CD4-positive, alpha-beta T cell treated with Interleukin-21 for 1 hour (primary cell): ENCODE measurements around the gene MRPS35.

Source experiments
- DNase-seq: peaks from one replicate; pipeline ENCODE4 v3.0.0-alpha.2; 2020

The MRPS35 gene

DNA sequence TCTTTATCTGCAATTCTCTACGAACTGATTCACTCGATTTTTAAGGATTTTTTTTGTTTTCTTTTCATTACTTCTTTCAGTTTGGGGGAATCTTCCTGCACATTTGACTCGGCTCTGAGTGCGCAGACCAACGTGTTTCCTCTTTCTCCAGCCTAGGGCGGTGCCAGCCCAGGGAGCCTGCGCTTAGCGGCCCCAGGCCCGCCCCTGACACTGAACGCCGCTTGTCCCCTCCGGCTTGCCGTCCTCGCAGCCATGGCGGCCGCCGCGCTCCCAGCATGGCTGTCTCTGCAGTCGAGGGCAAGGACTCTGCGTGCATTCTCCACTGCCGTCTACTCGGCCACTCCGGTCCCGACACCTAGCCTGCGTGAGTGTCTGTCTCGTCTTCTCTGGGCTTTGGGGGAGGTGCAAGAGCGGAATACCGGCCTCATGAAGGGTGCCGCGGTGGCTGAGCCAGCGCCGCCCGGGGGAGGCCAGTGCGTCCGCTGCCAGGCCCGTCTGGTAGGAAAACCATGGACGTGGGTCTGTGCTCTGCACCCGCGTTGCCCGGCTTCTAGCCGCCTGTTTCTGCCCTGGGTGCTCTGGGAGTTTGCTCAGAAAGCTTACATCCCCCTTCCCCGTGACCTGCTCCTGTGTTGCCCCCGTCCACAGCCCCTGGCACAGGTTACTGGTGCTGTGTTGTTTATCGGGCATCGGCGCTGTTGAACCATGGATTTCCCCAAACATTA, at the start of gene MRPS35:
TSS of gene MRPS35 (plus strand) at position 241 of the 725 bp plus-strand sequence. CDS start at position 253, 12 bp downstream.
- peak; percentile 92 for DNase-seq

DNA sequence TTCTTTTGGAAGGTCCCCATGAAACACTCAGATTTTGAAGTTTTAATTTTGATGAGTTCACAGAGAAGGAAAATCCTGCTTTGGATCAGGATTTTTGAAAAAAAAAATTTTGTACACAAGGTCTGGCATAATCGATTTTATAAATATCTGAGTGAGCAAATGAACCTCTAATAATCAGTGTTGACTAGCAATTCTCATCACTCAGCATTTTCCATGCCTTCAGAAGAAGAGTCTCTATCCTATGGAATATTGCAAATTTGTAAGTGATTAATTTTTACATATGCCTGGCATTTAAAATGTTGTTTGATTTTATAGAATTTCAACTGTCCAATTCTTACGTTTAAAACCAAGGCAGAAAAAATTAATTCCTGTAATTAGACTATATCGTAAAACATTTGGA, 44.9 kb upstream of the MRPS35 start:
- DNase-seq = no peak

DNA sequence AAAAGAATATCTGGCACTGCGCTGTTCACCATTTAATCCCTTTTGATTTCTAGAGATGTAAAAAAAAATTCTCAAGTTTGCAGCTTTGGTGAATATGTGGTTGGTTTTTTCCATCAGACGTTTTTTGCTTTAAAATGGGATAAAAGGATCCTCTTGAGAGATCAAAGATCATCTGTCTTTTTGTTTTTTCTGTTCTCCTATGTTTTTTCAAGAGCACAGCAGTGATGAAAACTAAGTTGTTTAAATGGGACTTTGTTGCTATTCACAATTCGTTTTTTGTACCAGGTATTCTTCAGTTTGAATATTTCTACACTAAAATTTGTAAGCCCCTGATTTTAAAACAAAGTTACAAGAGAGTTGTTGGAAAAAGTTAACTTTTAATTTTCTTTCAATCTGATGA, 44.1 kb upstream of the MRPS35 start:
- no peak for DNase-seq

DNA sequence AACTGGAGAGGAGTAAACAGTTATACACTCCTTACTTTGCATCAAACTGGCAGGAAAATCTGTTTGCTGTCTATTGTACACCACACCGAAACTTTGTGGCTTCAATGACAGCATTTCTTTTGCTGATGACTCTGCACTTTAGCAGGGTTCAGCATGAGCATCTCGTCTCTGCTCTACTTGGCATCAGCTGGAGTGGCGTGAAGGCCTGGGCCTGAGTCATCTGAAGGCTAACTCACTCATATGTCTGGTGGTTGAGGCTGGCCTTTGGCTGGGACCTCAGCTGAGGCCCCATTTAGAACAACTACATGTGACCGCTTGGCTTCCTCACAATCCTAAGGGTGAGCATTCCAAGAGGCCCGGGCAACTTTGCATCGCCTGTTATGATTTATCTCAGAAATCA, 43.1 kb upstream of the MRPS35 start:
- no peak for DNase-seq

DNA sequence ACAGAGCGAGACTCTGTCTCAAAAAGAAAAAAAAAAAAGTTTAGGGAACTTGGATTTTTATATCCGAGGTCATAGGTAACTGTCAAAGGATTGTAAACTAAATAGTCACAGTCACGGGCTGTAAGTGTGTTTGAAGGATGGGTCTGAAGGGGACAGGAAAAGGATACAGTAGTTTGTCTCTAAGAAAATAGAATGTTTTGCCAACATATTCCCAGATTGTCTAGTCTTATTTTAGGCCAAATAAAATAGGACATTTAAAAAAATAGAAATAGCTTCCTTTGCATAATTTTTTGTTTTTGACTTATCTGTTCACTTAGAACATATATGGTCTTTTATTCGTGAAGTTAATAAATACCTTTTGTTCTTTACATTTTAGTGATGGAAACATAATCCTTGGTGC, 38.6 kb upstream of the MRPS35 start:
- DNase-seq = no peak

DNA sequence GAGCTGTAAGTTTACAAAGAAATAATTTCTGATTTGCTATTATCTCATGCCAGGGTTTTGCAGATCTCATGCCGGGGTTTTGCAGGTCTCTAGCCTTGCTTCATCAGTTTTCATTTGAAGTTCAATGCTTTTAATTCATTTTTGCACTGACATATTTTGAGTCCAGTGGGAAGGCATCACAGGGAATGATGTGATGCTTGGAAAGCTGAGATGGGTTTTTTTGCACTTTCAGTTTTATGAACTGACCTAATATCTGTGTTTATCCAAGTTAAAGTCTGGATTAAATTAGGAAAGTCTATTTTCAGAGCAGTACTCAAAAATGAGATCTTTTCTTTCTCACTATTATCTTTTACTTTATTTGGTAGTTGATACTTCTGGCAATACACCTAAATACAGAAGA, 38.0 kb upstream of the MRPS35 start:
- DNase-seq = no peak

DNA sequence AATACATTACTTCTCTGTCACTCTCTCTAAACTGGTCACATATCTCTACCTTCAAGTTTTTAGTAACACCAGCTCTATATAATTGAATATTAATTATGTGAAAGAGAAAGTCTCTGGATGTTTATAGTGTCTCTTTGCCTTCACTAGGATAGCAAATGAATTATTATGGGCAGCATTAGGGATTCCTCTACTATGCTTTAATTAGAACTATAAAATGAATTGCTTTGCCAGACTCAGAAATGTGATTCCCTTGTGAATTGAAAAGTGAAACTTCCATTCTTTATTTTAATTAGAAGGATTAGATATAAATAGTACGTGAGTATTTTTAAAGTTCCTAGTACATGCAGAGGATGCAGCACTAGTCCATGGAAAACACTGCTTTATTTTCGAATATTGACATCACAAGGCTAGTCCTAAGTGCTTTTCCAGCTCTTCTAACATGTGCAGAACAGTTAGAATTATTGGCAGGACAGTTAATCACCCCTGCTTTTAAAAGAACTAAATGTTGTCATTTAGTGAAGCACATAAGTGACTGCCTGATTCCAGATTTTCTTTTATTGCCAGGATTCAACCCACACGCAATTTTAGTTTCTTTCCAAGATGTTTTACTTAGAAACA, 37.4 kb upstream of the MRPS35 start:
- no peak for DNase-seq

DNA sequence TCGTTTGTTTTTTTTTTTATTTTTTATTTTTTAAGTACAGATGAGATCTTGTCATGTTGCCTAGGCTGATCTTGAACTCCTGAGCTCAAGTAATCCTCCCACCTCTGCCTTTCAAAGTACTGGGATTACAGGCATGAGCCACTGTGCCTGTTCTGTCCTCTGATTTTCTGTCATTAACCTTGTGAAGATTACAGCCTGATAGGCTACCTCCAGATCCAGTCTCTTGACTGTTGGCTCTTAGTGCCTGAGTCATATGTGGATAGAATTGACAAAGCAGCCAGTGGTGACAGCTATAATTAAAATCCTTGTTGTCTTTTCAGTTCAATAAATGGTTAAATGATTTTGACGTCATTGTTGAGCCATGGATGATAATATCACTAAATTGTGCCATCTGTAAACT, 35.6 kb upstream of the MRPS35 start:
- DNase-seq = no peak

DNA sequence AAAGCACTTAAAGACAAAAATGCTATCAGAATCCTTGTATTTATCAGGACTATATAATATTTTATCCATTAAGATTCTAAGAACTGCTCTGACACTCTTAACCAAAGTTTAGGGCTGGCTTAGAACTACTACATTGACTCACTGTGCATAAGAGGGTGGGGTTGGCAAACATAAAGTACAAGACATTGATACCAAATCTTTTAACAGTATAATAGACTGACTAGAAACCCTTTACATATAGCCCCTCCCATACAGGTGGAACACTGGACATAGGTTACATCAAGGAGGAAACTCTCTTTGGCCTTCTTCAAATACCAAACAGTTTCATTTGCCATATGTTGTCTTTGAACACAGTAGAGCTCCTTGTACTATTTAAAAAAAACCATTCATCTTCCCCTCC, 30.0 kb upstream of the MRPS35 start:
- DNase-seq = no peak

DNA sequence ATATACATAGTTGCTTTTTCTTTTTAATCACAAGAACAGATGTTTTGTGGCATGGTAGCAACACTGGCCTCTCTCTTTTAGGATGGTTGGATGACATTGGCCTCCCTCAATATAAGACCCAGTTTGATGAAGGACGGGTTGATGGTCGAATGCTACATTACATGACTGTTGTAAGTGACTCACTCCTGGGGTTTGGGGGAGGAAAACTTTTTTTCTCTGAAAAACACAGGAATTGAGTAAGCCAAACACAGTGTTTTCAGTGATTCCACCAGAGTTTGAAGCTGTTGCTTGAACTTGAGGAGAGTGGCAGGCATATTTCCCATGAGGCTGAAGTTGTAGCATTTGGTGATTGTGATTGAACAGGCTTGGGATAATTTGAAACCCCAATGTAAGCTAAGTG, 28.1 kb upstream of the MRPS35 start:
- DNase-seq = no peak

DNA sequence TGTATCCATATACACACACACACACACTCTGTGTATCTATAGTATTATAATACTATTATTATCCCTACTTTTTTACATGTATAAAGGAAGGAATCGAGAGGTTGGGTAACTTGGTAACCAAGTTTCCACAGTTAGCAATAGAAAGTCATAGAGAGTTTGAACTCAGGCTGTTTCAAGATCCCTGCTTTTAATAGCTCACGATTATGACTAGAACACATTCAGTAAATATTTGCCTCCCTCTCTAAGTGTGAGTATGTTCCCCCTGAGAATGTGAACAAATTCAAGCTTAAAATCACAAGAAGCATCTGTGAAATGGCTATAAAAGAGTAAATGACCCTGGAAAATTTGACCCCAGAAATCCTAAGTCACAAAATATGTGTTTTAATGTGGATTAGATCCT, 25.4 kb upstream of the MRPS35 start:
- no peak for DNase-seq

DNA sequence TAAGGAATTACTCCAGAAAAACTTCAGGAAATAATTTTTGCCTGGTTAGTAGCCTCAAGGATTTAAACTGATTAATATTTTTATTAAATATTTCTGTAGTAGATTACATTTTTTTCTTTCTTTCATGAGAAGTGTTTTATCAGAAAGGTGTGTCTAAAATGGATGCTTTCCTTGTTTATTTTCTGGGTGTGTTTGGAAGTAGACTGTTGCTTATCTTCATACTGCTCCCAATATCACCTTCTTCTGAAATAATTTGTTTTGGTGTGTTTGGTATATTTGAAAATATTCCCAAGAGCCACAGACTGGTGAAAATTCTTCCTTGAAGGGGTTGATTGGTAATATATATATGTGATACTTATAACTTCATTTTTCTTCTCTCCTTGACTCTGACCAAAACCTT, 24.5 kb upstream of the MRPS35 start:
- no peak for DNase-seq

DNA sequence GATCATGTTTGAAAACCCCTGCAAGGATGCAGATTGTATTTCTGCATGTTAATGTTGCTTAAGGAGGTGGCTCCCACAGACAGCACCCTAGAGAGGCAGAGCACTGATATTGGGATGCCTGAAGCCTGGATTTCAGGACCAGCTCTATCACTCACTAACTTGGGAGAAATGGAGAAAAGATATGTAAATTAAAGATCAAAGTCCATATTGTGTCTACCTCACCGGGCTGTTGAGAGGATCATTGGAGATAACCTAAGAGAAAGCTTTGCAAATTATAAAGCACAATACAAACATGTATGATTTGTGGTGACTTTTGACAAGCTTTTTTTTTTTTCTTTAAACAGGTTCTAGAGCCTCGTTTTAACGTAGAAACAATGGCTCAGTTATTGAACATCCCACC, 22.0 kb upstream of the MRPS35 start:
- DNase-seq = no peak

DNA sequence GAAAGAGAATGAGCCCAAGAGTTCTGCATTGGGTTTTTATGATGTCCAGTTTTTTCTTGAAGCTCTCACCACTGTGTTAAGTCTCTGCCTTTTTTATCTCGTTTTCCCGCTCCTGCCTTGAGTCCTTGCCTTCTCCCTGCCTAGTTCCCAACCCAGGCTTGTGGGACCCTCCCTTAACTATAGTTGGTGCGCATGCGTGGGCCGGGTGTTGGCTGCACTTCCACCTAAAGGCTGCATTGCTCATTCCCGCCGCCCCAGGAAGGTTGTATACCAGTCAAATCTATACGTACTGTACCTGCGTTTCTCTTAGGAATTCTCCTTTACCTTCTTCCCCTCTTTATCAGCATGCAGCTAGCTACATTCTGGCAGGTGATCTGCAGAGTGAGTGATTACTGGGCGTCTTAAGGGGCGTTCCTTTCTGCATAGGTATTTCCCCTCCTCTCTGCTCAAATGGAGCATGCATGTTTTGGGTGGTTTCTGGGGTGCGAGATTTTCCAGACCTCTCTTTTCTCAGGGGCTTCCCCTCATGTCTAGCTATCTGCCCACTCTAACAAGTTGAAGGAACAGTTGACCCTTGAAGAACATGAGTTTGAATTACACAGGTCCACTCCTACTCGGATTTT, 21.0 kb upstream of the MRPS35 start:
- DNase-seq = no peak

DNA sequence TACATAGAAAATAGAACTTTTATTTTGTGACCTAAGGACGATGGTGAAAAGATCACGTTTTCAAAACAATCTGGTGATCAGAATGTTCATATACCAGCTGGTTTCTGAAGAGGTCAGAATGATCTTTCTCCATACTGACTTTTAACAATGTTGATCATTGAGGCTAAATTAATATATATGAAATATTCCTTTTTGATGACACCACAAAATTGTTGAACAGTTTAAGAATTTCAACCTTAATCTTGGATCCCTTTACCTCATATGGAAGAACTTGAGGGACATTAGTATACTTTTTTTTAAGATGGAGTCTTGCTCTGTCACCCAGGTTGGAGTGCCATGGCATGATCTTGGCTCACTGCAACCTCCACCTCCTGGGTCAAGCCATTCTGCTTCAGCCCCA, 17.2 kb upstream of the MRPS35 start:
- no peak for DNase-seq

DNA sequence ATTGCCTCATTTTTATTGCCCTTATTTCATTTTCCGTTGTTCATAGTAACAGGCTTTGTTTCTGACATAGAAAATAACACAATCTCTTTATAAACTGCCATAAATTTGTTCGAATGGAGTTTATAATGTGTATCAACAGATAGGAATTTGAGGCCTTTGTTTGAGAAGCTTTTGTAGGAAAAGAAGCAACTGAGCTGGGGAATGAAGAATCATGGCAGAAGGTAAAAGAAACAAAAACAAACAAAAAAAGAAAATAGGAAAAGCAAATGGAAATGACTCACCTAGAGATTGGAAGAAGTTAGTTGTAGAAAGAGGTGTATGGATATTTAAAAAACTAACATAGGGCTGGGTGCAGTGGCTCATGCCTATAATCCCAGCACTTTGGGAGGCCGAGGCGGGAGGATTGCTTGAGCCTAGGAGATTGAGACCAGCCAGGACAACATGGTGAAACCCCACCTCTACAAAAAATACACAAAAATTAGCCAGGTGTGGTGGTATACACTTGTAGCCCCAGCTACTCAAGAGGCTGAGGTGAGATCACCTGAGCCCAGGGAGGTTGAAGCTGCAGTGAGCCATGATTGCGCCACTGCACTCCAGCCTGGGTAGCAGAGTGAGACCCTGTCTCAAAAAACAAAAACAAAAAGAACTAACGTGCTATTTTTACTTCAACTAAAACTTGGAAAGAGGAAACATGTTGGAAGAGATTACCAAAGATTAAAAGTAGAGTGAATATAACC, 14.9 kb upstream of the MRPS35 start:
- no peak for DNase-seq

DNA sequence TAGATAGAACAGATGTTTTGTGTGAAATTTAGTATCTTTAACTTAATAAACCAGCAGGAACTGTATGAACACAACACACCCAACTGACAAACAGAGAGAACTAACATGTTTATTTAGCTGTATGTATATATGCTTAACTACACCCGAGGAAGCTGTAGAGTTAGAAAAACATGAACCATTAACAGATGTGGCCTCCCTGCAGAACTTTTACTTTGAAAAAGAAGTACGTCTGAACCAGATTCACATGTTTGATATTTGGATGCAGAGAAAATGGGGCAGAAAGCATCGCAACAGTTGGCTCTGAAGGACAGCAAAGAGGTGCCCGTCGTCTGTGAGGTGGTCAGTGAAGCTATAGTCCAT, 14.4 kb upstream of the MRPS35 start, which contains the start of gene REP15:
TSS of gene REP15 (plus strand) at position 155 of the 360 bp plus-strand sequence. CDS start at position 271, 116 bp downstream.
- DNase-seq = no peak

DNA sequence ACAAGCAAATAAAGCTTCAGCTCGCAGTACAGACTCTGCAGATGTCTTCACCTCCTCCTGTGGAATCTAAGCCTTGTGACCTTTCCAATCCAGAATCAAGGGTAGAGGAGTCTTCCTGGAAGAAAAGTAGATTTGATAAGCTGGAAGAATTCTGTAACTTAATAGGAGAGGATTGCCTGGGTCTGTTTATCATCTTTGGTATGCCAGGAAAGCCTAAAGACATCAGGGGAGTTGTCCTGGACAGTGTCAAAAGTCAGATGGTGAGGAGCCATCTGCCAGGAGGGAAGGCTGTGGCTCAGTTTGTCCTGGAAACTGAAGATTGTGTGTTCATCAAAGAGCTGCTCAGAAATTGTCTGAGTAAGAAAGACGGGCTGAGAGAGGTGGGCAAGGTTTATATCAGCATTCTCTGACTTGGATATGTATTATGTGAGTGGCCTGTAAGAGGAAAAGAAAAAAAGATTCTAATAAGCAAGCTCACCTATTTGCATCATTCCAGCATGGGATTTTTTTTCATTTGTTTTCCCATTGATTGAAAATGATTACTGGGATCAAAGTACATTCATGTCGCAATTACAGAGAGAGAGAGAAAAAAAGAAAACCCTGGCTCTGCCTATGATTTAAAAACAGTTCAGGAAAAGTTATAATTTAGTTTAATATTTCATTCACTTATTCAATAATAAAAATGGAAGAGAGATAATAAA, 13.6 kb upstream of the MRPS35 start:
- no peak for DNase-seq

DNA sequence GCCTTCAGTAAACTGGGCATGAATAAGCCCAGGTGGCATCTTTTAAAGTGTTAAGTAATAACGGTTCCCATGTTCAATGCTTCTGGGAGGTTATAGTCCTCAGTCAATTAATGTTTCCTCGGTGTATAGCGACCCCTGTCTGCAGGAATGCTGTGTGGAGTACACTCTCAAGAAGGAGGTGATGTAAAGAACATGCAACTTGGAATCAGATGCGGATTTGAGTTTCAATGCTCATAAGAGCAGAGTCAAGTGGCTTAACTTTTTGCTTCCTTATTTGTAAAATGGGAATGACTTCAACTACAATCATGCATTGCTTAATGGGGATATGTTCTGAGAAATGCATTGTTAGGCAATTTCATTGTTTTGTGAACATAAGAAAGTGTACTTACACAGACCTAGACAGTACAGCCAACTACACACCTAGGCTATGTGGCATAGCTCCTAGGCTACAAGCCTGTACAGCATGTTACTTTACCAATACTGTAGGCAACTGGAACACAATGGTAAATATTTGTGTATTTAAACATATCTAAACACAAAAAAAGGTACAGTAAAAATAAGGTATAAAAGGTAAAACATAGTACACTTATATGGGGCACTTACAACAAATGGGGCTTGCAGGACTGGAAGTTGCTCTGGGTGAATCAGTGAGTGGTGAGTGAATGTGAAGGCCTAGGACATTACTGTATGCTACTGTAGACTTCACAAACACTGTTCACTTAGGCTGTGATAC, 6.7 kb upstream of the MRPS35 start:
- DNase-seq = peak; percentile 73

DNA sequence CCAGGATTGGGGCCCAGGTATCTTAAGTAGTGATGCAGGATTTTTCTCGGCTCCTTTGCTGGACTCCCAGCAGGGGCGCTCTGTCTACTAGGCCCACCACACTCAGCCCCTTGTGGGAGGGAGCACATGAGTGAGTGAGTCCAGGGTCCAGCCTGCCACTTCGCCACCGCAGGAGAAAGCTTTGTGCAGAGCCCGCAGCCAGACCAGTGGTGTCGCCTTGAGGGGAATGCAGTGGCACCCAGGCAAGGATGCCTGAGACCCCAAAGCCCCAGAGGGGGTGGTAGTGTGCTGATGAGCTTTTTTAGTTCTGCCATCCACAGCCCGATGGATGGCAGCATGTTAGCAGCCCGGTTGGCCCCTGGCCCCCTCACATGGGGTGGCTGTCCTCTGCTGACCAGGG, 5.4 kb upstream of the MRPS35 start:
- no peak for DNase-seq

DNA sequence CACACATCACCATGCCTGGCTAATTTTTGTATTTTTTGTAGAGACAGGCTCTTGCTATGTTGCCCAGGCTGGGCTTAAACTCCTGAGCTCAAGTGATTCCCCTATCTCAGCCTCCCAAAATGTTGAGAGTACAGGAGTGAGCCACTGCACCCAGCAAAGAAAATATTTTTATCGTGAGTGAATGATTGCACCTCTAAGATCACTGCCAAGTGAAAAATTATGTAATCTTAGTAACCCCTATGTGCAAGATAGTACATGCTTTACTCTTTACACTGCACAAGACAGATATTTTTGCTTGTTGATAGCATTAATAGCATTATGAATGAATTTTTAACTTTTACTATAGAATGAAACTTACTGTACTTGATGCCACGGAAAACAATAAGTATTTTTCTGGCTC, 3.4 kb upstream of the MRPS35 start:
- no peak for DNase-seq

DNA sequence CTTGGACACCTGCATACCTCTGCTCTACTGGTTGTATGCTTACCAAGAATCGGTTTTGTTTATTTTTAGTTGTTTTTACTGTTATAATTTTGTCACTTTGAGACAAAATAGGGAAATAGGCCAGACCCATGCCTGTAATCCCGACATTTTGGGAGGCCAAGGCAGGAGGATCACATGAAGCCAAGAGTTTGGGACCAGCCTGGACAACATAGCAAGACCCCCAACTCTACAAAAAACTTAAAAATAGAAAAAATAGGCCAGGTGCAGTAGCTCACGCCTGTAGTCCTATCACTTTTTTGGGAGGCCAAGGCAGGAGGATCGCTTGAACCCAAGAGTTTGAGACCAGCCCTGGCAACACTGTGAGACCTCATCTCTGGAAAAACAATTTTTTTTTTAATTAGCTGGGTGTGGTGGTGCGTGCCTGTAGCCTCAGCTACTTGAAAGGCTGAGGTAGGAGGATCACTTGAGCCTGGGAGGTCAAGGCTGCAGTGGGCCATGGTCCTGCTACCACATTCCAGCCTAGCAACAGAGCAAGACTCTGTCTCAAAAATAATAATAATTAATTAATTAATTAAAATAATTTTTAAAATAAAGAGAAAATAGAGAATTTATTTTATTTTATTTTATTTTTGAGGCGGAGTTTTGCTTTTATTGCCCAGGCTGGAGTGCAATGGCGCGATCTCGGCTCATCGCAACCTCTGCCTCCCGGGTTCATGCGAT, 1.3 kb upstream of the MRPS35 start:
- DNase-seq = no peak
